Peyer's patch (tissue), 4 donors: ENCODE results near the gene SYT7. TPM values are rescaled to one million over a fixed set of nuclear protein-coding genes. Genes with fewer than 3 reads are reported as not detected.

Experiments
- DNase-seq, 3 donors: peaks; one replicate each; pipeline ENCODE4 v3.0.0-alpha.2; 2017 to 2019
- H3K27ac ChIP-seq, 4 donors: fragments of 200-600 bp; sonication (generic); one replicate each; pipeline ENCODE4 v1.5.1; 2016 to 2019
- H3K27me3 ChIP-seq, 2 donors: fragments of 200-600 bp; sonication (generic); one replicate each; pipeline ENCODE4 v1.5.1; 2019
- H3K36me3 ChIP-seq, 3 donors: fragments of 200-600 bp; sonication (generic); one replicate each; pipeline ENCODE4 v1.5.1; 2016 to 2019
- H3K4me1 ChIP-seq, 4 donors: fragments of 200-600 bp; sonication (generic); one replicate each; pipeline ENCODE4 v1.5.1; 2016 to 2019
- H3K4me3 ChIP-seq, 4 donors: fragments of 200-600 bp; sonication (generic); 1 replicate in 3 of 4; 2 replicates in 1 of 4; pipeline ENCODE4 v1.5.1; 2016 to 2019; ENCODE audit warnings: mild to moderate bottlenecking in 1 of 4
- H3K9me3 ChIP-seq, 4 donors: fragments of 200-600 bp; sonication (generic); one replicate each; pipeline ENCODE4 v1.5.1; 2016 to 2019; ENCODE audit warnings: mild to moderate bottlenecking in 1 of 4
- CTCF ChIP-seq, 6 experiments: fragments of 450-650 bp in 4 of 6; fragments of 200-600 bp in 2 of 6; sonication (generic) in 1 of 6; IDR thresholded peaks; one replicate each; pipeline ENCODE4 v1.5.1; 2017 to 2019; ENCODE audit warnings: antibody characterized with exemption in 6 of 6, mild to moderate bottlenecking in 3 of 6, moderate library complexity in 1 of 6
- POLR2A ChIP-seq, 2 donors: fragments of 450-650 bp; IDR thresholded peaks; one replicate each; pipeline ENCODE4 v1.5.1; 2017; ENCODE audit warnings: antibody characterized with exemption in 2 of 2, mild to moderate bottlenecking in 2 of 2, moderate library complexity in 2 of 2
- total RNA-seq, 4 donors: library from RNA; depleted of rRNA; stranded (reverse); fragments of >200 nt; gene quantifications; one replicate each; pipeline ENCODE4 v1.1.0, GENCODE V29; 2016

The SYT7 gene
- total RNA-seq, 4 donors from 2014 or later, result 5.8 to 18.2 (median 12.2) TPM

GRCh38 chr11:61577383-61578118, 3.3 kb downstream of the SYT7 start:
- no peaks in the 10 kb centered on the region for H3K9me3 ChIP-seq
- TF ChIP-seq CTCF (IDR thresholded peaks at IDR 0.05), result peak in 2 of 6 experiments; percentile 9 to 16
- TF ChIP-seq POLR2A (IDR thresholded peaks at IDR 0.05), result no peak
- DNase-seq, result no peak
- peaks cover 0 to 14% of the 10 kb centered on the region in 2 donors for H3K27me3 ChIP-seq
- no peak overlapping the region for H3K27ac ChIP-seq
- H3K4me1 ChIP-seq, result peaks cover 6 to 13% (median 10%) of the 10 kb centered on the region in 4 donors
- no peak overlapping the region for H3K4me3 ChIP-seq
- H3K36me3 ChIP-seq, result no peaks in the 10 kb centered on the region

DNA sequence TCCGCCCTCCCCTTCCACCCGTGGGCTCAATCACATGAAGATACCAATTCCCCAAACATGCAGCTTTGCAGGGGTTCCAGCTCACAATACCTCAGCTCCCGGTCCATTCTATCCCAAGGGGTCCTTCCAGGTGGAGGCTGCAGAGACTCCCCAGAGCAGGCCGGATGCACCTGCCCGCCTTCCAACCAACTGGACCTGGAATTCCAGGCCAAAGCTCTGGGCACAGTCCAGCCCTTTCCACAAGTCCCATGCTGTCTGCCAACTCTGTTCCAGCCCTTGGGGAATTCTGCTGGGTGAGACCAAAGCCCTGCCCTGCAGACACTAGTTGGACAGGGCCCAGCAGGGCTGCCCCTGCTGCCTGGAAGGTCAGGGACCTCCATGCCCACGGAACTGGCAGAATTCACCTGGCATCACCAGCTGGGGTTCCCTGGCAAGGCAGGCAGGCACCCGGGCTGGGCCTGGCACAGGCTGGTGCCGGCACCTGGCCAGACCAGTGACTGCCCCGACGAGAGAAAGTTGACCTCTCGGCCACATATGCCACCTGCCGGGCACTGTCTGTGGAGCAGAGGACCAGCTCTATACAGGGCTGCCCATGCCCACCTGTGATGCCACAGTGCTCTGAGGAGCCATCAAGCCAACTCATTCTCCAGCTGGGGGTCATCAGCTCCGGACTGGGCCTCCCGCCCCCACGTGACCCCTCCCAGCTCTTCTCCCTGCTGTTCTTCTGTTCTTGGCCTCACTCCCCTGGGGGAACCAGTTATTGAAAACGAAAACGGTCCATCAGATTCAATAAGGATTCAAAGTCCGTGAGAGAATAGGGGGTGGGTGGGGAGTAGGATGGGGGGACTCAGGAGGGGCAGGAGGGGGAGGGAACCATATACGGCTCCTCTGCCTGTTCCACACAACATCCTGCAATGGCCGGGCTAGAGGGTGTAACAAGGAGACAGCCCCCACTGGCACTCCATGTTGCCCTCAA, 4.7 kb downstream of the SYT7 start:
- DNase-seq, result no peak
- Histone ChIP-seq H3K9me3 (no peaks in the 10 kb centered on the region), H3K36me3 (no peaks in the 10 kb centered on the region), H3K4me1 (peaks cover 3 to 12% (median 8%) of the 10 kb centered on the region in 4 donors), H3K27ac (no peak overlapping the region), H3K4me3 (no peak overlapping the region), H3K27me3 (peaks cover 0 to 14% of the 10 kb centered on the region in 2 donors)
- TF ChIP-seq POLR2A (IDR thresholded peaks at IDR 0.05) (no peak), CTCF (IDR thresholded peaks at IDR 0.05) (no peak)

DNA sequence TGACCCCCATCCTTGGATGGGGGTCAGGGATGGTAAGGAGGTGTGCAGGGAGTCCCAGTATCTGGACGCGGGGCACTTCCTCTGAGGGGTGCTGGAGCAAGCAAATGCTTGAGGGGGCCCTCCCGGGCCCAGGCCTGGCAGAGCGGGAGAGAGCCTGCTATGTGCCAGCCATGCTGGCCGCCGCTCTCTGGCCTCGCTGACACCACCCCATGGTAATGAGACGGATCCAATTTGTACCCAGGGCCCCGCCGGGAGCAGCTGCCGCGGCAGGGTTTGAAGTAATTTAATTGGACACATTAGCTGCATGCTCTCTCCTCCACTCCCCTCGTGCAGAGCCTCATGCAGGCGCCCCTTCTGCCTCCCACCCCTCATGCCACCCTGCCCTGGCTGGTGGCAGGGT, 6.3 kb downstream of the SYT7 start:
- Histone ChIP-seq H3K27ac (no peak overlapping the region), H3K36me3 (no peaks in the 10 kb centered on the region), H3K4me3 (no peak overlapping the region), H3K27me3 (peaks cover 0 to 3% of the 10 kb centered on the region in 2 donors), H3K4me1 (peaks cover 0 to 1% (median 0%) of the 10 kb centered on the region in 4 donors), H3K9me3 (no peaks in the 10 kb centered on the region)
- no peak for DNase-seq
- no peak for TF ChIP-seq CTCF (IDR thresholded peaks at IDR 0.05)
- TF ChIP-seq POLR2A (IDR thresholded peaks at IDR 0.05), result no peak

- no peak overlapping the region for H3K27ac ChIP-seq
- H3K36me3 ChIP-seq, result no peaks in the 10 kb centered on the region
- H3K4me3 ChIP-seq, result no peak overlapping the region
- DNase-seq, result no peak
- no peaks in the 10 kb centered on the region for H3K27me3 ChIP-seq
- peaks cover 0 to under 1% (median 0%) of the 10 kb centered on the region in 4 donors for H3K4me1 ChIP-seq
- no peaks in the 10 kb centered on the region for H3K9me3 ChIP-seq
- TF ChIP-seq CTCF (IDR thresholded peaks at IDR 0.05) (no peak), POLR2A (IDR thresholded peaks at IDR 0.05) (no peak)
Measured at GRCh38 chr11:61572913-61573312, 8.0 kb downstream of the SYT7 start.

- Histone ChIP-seq H3K27ac (no peak overlapping the region), H3K36me3 (no peaks in the 10 kb centered on the region), H3K27me3 (no peaks in the 10 kb centered on the region), H3K4me3 (no peak overlapping the region), H3K9me3 (no peaks in the 10 kb centered on the region), H3K4me1 (peaks cover 0 to 6% (median 0%) of the 10 kb centered on the region in 4 donors)
- TF ChIP-seq CTCF (IDR thresholded peaks at IDR 0.05) (no peak), POLR2A (IDR thresholded peaks at IDR 0.05) (no peak)
- DNase-seq, result no peak
Measured at GRCh38 chr11:61571869-61572268, 9.0 kb downstream of the SYT7 start.
